WTC11 (cell line): ENCODE data around the gene TBC1D22B. TPM values are rescaled to one million over a fixed set of nuclear protein-coding genes. Genes with fewer than 3 reads are reported as not detected.

Experiments used
- ATAC-seq: fragments of 200-7000 bp; cut with Tn5 transposase; 2 replicates; pipeline ENCODE4 v1.10.0; 2021; ENCODE audit warnings: mild to moderate bottlenecking, moderate library complexity
- CTCF ChIA-PET: fragments of 300-600 bp; sonication (Branson Sonifier 250); formaldehyde crosslinking; loops from one replicate; lab custom pipeline; 2021; ENCODE audit warnings: antibody characterized with exemption; lab: Charles Lee
- POLR2A ChIA-PET: fragments of 350-600 bp; sonication (Branson Sonifier 250); formaldehyde crosslinking; loops from one replicate; lab custom pipeline; 2021; ENCODE audit warnings: antibody characterized with exemption; lab: Charles Lee
- DNase-seq: peaks from one replicate; pipeline ENCODE4 v3.0.0; 2021; ENCODE audit warnings: low spot score
- H3K27ac Mint-ChIP-seq: 2 replicates; pipeline ENCODE4 v1.8.0; 2021; ENCODE audit warnings: mixed read lengths
- H3K27me3 Mint-ChIP-seq: 2 replicates; pipeline ENCODE4 v1.8.0; 2021; ENCODE audit warnings: low read depth, mild to moderate bottlenecking, moderate library complexity, mixed read lengths
- H3K36me3 Mint-ChIP-seq: 2 replicates; pipeline ENCODE4 v1.8.0; 2021; ENCODE audit warnings: mixed read lengths
- H3K4me1 Mint-ChIP-seq: 2 replicates; pipeline ENCODE4 v1.8.0; 2022; ENCODE audit warnings: mixed read lengths
- H3K4me3 Mint-ChIP-seq: 2 replicates; pipeline ENCODE4 v1.8.0; 2021; ENCODE audit warnings: mild to moderate bottlenecking, moderate library complexity, mixed read lengths
- H3K9me3 Mint-ChIP-seq: 2 replicates; pipeline ENCODE4 v1.8.0; 2021; ENCODE audit warnings: mixed read lengths
- CBFB ChIP-seq: sonication (generic); formaldehyde crosslinking; IDR thresholded peaks from 2 replicates; pipeline ENCODE4 v1.8.1; 2022; ENCODE audit warnings: mild to moderate bottlenecking, low read depth, missing genetic modification reagents
- CREM ChIP-seq: sonication (generic); formaldehyde crosslinking; IDR thresholded peaks from 2 replicates; pipeline ENCODE4 v1.8.1; 2022; ENCODE audit warnings: mild to moderate bottlenecking, missing genetic modification reagents, moderate library complexity
- ETV6 ChIP-seq: sonication (generic); formaldehyde crosslinking; IDR thresholded peaks from 2 replicates; pipeline ENCODE4 v1.8.1; 2022; ENCODE audit warnings: mild to moderate bottlenecking, missing genetic modification reagents
- GABPB1 ChIP-seq: sonication (generic); formaldehyde crosslinking; IDR thresholded peaks from 2 replicates; pipeline ENCODE4 v1.8.1; 2023; ENCODE audit warnings: mild to moderate bottlenecking, missing genetic modification reagents
- HMGA2 ChIP-seq: fragments of 250-450 bp; sonication (Bioruptor Pico); IDR thresholded peaks from 2 replicates; pipeline ENCODE4 v1.4.0; 2021; ENCODE audit warnings: mild to moderate bottlenecking, moderate library complexity
- IRF1 ChIP-seq: sonication (generic); formaldehyde crosslinking; IDR thresholded peaks from 2 replicates; pipeline ENCODE4 v1.8.0; 2023; ENCODE audit warnings: missing genetic modification reagents
- IRF2 ChIP-seq: sonication (generic); formaldehyde crosslinking; IDR thresholded peaks from 2 replicates; pipeline ENCODE4 v1.8.0; 2022; ENCODE audit warnings: low read depth, missing genetic modification reagents, borderline replicate concordance
- PREB ChIP-seq: sonication (generic); formaldehyde crosslinking; IDR thresholded peaks from 2 replicates; pipeline ENCODE4 v1.8.1; 2022; ENCODE audit warnings: mild to moderate bottlenecking, missing genetic modification reagents, moderate library complexity, borderline replicate concordance
- PRRX2 ChIP-seq: fragments of 250-450 bp; sonication (Bioruptor Pico); IDR thresholded peaks from 2 replicates; pipeline ENCODE4 v1.8.0; 2021; ENCODE audit warnings: mild to moderate bottlenecking
- TCF7 ChIP-seq: sonication (generic); formaldehyde crosslinking; IDR thresholded peaks from 2 replicates; pipeline ENCODE4 v1.8.0; 2022; ENCODE audit warnings: mild to moderate bottlenecking, low read depth, missing genetic modification reagents, moderate library complexity
- TP53 ChIP-seq: sonication (generic); formaldehyde crosslinking; IDR thresholded peaks from 2 replicates; pipeline ENCODE4 v1.8.1; 2023; ENCODE audit warnings: mild to moderate bottlenecking, missing genetic modification reagents
- ZBTB21 ChIP-seq: sonication (generic); formaldehyde crosslinking; IDR thresholded peaks from 2 replicates; pipeline ENCODE4 v1.8.1; 2023; ENCODE audit warnings: mild to moderate bottlenecking, missing genetic modification reagents, borderline replicate concordance
- ZNF396 ChIP-seq: fragments of 250-450 bp; sonication (Bioruptor Pico); IDR thresholded peaks from 2 replicates; pipeline ENCODE4 v1.8.0; 2021; ENCODE audit warnings: mild to moderate bottlenecking, moderate library complexity, borderline replicate concordance
- ZNF671 ChIP-seq: fragments of 250-450 bp; sonication (Bioruptor Pico); IDR thresholded peaks from 2 replicates; pipeline ENCODE4 v1.8.0; 2021; ENCODE audit warnings: mild to moderate bottlenecking
- total RNA-seq: library from RNA; stranded (reverse); gene quantifications from 3 replicates; pipeline ENCODE4 v1.2.3, GENCODE V29; 2021
- TF ChIP-seq, protein P1 (sequence below): fragments of 250-450 bp; sonication (Bioruptor Pico); IDR thresholded peaks from 2 replicates; pipeline ENCODE4 v1.8.0; 2021; ENCODE audit warnings: mild to moderate bottlenecking
- TF ChIP-seq, protein P2 (sequence below): fragments of 250-450 bp; sonication (Bioruptor Pico); IDR thresholded peaks from 2 replicates; pipeline ENCODE4 v2.1.2; 2022; ENCODE audit warnings: mild to moderate bottlenecking, moderate library complexity
- TF ChIP-seq, protein P3 (sequence below): fragments of 250-450 bp; sonication (Bioruptor Pico); IDR thresholded peaks from 2 replicates; pipeline ENCODE4 v1.9.0; 2021; ENCODE audit warnings: moderate library complexity, mild to moderate bottlenecking, inconsistent platforms, borderline replicate concordance
- TF ChIP-seq, protein P4 (sequence below): sonication (generic); formaldehyde crosslinking; IDR thresholded peaks from 2 replicates; pipeline ENCODE4 v1.8.0; 2022; ENCODE audit warnings: mild to moderate bottlenecking, missing genetic modification reagents
- TF ChIP-seq, protein P5 (sequence below): sonication (generic); formaldehyde crosslinking; IDR thresholded peaks from 2 replicates; pipeline ENCODE4 v1.8.1; 2022; ENCODE audit warnings: mild to moderate bottlenecking, moderate library complexity, missing genetic modification reagents

Gene TBC1D22B
- total RNA-seq, 1 experiment from 2014 or later: 16.4 TPM

DNA sequence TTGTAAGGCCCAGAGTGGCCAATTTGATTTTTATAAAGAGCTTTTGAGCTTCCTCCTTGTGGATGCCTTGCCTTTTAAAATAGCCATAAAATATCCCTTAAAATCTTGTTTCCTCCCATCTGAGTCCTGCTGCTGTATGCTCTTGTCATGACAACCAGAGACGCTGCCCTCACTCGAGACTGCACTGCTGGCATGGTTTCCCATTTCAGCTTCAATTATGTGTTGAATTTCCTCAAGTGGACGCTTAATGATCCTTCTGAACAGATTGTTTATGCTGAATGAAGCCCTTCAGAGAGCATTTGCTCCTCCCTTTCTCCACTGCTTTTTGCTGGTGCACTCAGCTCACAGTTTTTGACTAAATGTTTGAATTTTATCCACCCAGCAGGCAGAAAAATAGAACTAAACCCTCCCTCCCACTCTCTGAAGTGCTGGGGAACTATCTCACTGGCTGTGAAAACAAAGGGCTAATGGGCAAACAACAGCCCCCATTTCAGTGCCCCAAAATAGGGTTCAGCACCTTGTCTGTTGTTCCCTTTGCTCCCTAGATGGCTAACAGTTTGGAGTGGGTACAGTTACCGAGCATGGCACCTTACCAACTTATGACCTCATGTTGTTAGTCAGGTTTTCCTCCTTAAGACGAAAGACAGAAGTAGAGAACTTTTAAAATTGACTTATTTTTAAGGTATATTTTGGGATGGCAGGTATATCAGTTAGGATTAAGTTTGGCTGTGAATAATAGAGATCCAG lies 50.7 kb downstream of the TBC1D22B start:
- Mint-ChIP-seq H3K27me3 (no peaks in the 10 kb centered on the region), H3K4me3 (no peak overlapping the region), H3K27ac (no peak overlapping the region), H3K36me3 (peaks cover 22% of the 10 kb centered on the region), H3K9me3 (no peaks in the 10 kb centered on the region), H3K4me1 (no peaks in the 10 kb centered on the region)
- POLR2A ChIA-PET: no interaction called here
- no peak for ATAC-seq
- no peak for DNase-seq
- TF ChIP-seq, protein P1, sequence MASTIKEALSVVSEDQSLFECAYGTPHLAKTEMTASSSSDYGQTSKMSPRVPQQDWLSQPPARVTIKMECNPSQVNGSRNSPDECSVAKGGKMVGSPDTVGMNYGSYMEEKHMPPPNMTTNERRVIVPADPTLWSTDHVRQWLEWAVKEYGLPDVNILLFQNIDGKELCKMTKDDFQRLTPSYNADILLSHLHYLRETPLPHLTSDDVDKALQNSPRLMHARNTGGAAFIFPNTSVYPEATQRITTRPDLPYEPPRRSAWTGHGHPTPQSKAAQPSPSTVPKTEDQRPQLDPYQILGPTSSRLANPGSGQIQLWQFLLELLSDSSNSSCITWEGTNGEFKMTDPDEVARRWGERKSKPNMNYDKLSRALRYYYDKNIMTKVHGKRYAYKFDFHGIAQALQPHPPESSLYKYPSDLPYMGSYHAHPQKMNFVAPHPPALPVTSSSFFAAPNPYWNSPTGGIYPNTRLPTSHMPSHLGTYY: no peak
- TF ChIP-seq IRF1: no peak
- CTCF ChIA-PET: interaction anchor here (1.4 to 2.0 kb wide), 2 partner anchors 18 kb away, joined by 4 to 11 read pairs; no protein-coding TSS in a partner anchor

- Mint-ChIP-seq H3K4me1 (no peaks in the 10 kb centered on the region), H3K27me3 (no peaks in the 10 kb centered on the region), H3K27ac (no peak overlapping the region), H3K36me3 (peaks cover 22% of the 10 kb centered on the region), H3K9me3 (no peaks in the 10 kb centered on the region), H3K4me3 (no peak overlapping the region)
- DNase-seq (no peak), ATAC-seq (no peak)
- TF ChIP-seq CBFB (CRISPR knock-in tag): no peak
- TF ChIP-seq TCF7 (CRISPR knock-in tag): no peak
- no peak for TF ChIP-seq ZNF671 (CRISPR knock-in tag)
- TF ChIP-seq CREM (CRISPR knock-in tag): no peak
- TF ChIP-seq, protein P2, sequence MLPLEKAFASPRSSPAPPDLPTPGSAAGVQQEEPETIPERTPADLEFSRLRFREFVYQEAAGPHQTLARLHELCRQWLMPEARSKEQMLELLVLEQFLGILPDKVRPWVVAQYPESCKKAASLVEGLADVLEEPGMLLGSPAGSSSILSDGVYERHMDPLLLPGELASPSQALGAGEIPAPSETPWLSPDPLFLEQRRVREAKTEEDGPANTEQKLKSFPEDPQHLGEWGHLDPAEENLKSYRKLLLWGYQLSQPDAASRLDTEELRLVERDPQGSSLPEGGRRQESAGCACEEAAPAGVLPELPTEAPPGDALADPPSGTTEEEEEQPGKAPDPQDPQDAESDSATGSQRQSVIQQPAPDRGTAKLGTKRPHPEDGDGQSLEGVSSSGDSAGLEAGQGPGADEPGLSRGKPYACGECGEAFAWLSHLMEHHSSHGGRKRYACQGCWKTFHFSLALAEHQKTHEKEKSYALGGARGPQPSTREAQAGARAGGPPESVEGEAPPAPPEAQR (CRISPR knock-in tag): no peak
- TF ChIP-seq ZNF396 (CRISPR knock-in tag): no peak
- no peak for TF ChIP-seq PREB
- TF ChIP-seq PRRX2 (CRISPR knock-in tag): no peak
- TF ChIP-seq, protein P3, sequence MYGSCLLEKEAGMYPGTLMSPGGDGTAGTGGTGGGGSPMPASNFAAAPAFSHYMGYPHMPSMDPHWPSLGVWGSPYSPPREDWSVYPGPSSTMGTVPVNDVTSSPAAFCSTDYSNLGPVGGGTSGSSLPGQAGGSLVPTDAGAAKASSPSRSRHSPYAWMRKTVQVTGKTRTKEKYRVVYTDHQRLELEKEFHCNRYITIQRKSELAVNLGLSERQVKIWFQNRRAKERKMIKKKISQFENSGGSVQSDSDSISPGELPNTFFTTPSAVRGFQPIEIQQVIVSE (CRISPR knock-in tag): no peak
- no peak for TF ChIP-seq HMGA2
- TF ChIP-seq GABPB1 (CRISPR knock-in tag): no peak
- TF ChIP-seq ZBTB21: no peak
- no peak for TF ChIP-seq TP53
- TF ChIP-seq IRF1: no peak
- TF ChIP-seq, protein P4, sequence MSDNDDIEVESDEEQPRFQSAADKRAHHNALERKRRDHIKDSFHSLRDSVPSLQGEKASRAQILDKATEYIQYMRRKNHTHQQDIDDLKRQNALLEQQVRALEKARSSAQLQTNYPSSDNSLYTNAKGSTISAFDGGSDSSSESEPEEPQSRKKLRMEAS: no peak
- no peak for TF ChIP-seq ETV6 (CRISPR knock-in tag)
- no peak for TF ChIP-seq IRF2 (CRISPR knock-in tag)
- TF ChIP-seq, protein P5, sequence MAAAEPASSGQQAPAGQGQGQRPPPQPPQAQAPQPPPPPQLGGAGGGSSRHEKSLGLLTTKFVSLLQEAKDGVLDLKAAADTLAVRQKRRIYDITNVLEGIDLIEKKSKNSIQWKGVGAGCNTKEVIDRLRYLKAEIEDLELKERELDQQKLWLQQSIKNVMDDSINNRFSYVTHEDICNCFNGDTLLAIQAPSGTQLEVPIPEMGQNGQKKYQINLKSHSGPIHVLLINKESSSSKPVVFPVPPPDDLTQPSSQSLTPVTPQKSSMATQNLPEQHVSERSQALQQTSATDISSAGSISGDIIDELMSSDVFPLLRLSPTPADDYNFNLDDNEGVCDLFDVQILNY (CRISPR knock-in tag): no peak
- CTCF ChIA-PET: interaction anchor here (1.4 kb wide), 1 partner anchor 17 kb away, joined by 4 read pairs; no protein-coding TSS in a partner anchor
- POLR2A ChIA-PET: no interaction called here
Observed at GRCh38 chr6:37309046-37309445, 51.5 kb downstream of the TBC1D22B start.
